NCI-H2171 treated with DMSO at 0.1 percent for 48 hours (cell line): Measurements from ENCODE around the gene CAND2.

Experiments
- DNase-seq: peaks from one replicate; lab custom pipeline; 2025; lab: John Stamatoyannopoulos, UW

The CAND2 gene

DNA sequence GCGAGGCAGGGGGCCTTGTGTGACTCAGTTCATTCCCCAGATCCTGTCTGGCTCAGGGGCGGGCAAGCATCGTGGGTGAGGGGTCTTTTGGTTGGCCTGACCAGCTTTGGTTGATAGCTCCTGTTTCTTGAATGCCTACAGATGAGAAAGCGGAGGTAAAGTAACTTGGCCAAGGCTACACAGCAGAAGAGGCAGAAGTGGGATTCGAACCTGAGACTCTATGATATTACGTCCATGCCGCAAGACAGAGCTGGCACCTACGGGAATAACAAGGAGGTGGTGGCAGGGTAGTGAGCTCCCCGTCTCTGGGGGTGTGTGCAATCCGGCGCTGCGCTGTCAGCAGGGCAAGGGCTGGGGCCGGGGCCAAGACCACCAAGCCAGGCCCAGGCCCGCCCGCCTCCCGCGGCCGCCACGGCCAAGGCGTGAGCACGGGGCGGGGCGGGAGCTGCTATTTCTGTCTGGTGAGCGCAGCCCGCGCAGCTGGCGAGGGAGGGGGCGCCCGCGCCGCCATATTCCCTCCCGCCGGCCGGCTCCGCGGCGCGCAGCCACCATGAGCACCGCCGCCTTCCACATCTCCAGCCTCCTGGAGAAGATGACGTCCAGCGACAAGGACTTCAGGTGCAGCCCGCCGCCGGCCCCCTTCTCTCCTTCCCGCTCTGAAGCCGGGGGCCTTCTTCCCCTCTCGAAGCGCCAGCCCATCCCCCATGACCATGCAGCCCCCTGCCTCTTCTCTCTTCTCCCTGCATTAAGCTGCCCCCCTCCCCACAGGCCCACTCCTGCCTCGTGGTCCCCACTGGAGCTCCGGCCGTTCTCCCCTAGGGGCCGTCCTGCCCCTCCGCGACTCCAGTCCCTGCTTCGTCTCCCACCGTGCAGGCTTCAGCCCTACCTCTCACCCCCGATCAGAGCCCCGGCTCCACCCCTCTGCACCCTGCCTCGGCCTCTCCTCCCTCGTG, at the start of gene CAND2:
Gene CAND2 (plus strand): TSS at position 510 of the 953 bp plus-strand sequence. CDS start 41 bp downstream, at position 551.
- peak; percentile 39 for DNase-seq

DNA sequence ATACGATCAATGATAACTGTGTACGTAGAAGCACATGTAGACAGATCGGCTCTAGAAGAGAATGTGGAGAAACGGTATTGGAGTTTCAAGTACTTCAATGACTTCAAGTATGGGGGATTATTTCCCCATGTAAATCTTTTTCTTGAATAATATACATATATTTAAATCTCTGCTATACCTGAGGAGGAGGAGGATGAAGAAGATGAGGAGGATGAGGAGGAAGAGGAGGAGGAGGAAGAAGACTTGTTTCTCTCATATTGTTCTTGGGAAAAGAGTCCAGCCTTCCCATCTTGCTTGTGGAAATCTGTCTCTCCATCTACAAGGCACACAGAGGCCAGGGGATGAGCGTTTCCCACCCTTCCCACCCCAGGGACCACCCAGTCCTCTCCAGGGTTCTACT, 48.0 kb upstream of the CAND2 start:
- DNase-seq, result no peak

GRCh38 chr3:12750223-12750622, 46.3 kb upstream of the CAND2 start:
- DNase-seq, result peak; percentile 68

DNA sequence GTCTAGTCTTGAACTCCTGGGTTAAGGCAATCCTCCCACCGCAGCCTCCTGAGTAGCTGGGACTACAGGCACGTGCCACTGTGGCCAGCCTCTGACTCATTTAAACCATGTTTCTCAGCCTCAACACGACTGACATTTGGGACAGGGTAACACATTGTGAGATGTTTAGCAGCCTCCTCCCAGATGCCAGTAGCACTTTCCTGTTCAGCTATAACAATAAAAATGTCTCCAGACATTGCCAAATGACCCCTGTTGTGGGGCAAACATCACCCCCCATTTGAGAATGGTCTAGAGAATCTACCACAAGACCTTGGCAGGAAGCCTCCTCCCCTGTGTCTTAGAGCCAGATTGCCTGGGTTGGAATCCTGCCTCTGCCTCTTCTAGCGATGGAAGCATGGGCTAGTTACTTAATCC, 45.8 kb upstream of the CAND2 start:
- DNase-seq, result no peak

GRCh38 chr3:12751571-12751970, 44.9 kb upstream of the CAND2 start:
- no peak for DNase-seq

DNA sequence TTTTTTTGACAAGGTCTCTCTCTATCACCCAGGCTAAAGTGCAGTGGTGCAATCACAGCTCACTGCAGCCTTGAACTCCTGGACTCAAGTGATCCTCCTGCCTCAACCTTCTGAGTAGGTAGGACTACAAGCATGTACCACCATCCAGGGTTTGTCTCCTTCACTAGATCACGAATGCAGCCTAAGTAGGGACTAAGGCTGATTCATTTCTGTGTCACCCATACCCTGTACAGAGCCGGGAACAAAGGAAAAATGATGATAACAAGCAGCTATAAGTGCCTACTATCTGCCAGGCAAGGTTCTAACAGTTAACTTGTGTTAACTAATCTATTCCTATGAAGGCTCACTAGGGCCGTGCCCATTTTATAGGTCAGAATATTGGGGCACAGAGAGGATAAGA, 44.4 kb upstream of the CAND2 start:
- no peak for DNase-seq

DNA sequence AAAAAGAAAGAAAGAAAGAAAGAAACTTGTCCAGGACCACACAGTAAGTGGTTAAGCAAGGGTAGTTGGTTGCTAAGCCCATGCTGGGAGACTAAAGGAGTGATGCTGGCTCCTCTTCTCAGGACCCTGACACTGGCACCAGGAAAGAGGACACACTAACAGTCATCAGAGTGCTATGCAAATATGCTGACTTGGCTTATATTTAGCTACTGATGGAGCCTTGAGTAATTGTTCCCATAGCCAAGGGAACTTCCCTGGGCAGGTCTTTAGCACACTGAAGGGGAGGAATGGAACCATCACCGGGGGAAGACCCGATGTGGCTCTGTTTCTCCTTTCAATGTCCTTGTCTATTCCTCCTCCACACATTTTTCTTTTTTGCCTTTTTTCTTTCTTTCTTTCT, 43.7 kb upstream of the CAND2 start:
- no peak for DNase-seq

GRCh38 chr3:12753275-12754028, 43.0 kb upstream of the CAND2 start:
- no peak for DNase-seq

DNA sequence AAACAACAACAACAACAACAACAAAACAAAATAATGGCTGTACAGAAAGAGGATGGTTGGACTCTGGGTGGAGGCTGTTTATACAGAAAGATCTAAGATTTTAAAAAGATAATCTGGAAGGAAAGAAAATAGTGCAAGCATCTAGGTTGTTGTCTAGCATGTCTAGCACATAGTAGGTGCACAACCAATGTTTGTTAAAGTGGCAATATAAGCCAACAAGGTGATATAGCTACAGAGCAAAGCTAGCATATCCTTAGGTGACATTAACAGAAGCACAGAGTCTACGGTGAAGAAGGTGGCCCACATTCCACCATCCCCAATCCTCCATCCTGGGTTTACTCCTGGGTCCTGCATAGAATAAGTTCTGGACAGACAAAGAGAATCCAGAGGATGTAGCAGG, 42.2 kb upstream of the CAND2 start:
- no peak for DNase-seq

DNA sequence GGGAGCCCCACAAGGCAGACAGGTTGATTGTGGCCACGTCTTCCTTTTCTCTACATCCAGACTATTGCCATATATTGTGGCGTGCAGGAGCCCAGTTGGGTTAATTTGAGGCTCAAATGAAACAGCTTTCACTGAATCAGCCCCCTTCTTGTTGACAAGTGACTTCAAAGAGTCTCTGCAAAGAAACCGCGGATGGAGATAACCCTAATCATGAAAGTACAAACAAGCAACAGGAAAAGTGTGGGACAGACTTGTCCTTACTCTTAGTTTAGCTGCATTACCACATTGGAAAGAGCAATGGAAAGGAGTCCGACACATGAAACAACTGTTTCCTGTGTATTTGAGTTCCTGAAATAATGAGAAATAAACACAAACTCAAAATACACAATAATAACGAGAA, 40.7 kb upstream of the CAND2 start:
- DNase-seq, result no peak

- no peak for DNase-seq
Observed at GRCh38 chr3:12756175-12756574, 40.3 kb upstream of the CAND2 start.

GRCh38 chr3:12756635-12757034, 39.8 kb upstream of the CAND2 start:
- DNase-seq, result no peak

- peak; percentile 59 for DNase-seq
Observed at GRCh38 chr3:12758025-12758781, 38.3 kb upstream of the CAND2 start.

- DNase-seq, result peak; percentile 62
Observed at GRCh38 chr3:12759097-12759679, 37.3 kb upstream of the CAND2 start, which contains the start of gene TMEM40. TMEM40 (minus strand) TSS chr3:12759259; CDS start chr3:12749832, 9,427 bp downstream.

DNA sequence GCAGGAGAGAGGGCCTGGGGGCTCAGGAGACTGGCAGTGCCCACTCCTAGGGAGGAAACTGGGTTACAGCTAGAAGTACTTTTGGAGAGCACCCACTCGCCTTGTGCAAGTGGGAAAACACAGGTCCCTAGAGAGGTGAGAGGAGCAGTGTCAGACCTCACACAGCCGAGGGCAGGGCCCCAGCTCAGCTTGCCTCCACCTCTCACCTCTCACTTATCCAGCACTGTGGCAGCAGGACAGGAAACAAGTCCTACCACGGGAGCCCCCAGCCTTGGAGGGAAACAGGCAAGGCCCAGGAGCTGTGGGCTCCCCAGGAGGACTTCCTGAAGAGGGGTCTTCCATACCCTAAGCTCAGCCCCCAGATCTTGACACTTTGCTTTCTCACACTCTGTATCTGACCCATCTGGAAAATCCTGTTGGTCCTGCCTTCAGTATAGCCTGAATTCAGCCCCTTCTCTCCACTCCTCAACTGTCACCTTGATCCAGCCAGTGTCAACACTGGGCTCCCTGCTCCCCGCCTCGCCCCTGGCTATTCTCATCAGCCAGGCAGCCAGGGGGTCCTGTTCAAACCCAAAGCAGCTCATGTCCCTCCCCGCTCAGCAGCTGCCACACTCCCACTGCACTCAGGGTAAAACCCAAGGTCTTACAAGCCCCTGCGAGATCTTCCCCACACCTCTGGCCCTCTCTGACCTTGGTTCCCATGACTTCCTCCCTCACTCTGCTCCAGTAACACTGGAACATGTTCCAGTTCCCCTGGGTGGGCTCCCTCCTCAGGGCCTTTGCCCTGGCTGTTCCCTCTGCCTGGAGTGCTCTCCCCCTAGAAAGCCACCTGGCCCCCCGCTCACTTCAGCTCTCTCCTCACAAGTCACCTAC, 36.6 kb upstream of the CAND2 start:
- no peak for DNase-seq

DNA sequence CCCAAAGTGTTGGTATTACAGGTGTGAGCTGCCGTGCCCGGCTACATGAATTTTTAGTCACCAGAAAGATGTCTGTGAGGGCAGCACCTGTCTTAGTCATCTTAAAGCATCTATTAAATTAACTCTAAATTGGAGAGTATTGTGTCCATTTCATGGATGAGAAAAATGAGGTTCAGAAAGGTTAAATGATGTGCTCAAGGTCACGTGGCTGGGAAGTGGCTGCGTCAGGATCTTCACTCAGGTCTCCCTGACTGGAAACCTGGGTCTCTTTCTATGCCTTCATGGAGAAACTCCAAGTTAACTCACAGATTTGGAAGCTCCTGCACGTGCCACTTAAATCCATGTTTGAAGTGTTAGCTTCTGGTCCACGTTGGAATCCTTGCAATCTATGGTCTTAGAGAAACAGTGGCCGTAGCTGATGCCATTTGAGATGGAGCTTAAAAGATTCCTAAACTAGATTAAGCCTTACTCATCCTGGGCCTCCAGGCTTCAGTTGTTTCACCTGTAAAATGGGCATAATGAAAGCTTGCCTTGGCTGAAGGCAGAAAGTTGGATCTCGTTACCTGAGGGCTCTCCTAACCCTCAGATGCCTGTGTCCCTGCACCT, 32.2 kb upstream of the CAND2 start:
- no peak for DNase-seq

- no peak for DNase-seq
Observed at GRCh38 chr3:12766541-12766940, 29.9 kb upstream of the CAND2 start.

GRCh38 chr3:12768579-12769527, 27.6 kb upstream of the CAND2 start:
- no peak for DNase-seq

DNA sequence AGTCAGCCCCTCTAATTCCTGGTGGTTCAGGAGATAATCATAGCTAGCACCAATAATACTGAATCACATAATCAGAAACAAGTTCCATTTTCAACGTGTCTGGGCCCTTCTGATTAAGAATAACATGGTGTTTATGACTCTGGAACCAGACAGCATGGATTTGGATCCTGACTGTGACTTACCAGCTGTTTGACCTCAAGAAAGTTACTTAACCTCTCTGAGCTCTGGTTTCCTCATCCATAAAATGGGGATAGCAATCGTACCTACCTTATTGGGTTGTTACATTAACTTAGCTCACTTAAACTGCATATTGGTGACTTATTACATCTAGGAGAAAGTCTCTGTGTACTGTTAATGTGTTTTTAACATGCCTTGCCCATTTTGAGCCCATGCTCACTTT, 26.7 kb upstream of the CAND2 start:
- DNase-seq, result no peak
